Measurements from ENCODE around the gene ZSCAN26. TPM values are rescaled to one million over a fixed set of nuclear protein-coding genes. Genes with fewer than 3 reads are reported as not detected.

ZSCAN26 gene
- total and polyA plus RNA-seq, 2 donors from 2014 or later = 11.8 to 17.2 TPM

- FAIRE-seq (no peak), DNase-seq (no peak)
- H3K27me3 ChIP-seq (ENCODE audit: control insufficient read depth, insufficient read depth, low read length) = no peaks in the 10 kb centered on the region
- intact Hi-C loops (cut with DNase I) = no loop called here
- peak overlapping the region; percentile 75 to 92 for H3K27ac ChIP-seq (ENCODE audit: low read depth in 2 of 2, low read length in 2 of 2)
- peak overlapping the region; percentile 77 to 98 (median 82) for H3K4me3 ChIP-seq (ENCODE audit: low read length in 3 of 3)
- H3K4me1 ChIP-seq (ENCODE audit: control insufficient read depth in 2 of 3, insufficient read depth in 2 of 3, low read depth in 1 of 3, low read length in 3 of 3) = peaks cover 0 to 4% (median 3%) of the 10 kb centered on the region in 3 donors
- H3K36me3 ChIP-seq (ENCODE audit: control insufficient read depth in 2 of 3, insufficient read depth in 3 of 3, low read length in 3 of 3) = no peaks in the 10 kb centered on the region
- peak overlapping the region; percentile 62 to 85 (median 75) for H3K9ac ChIP-seq (ENCODE audit: low read length in 3 of 3)
- no peak for TF ChIP-seq CTCF (IDR thresholded peaks at IDR 0.05; ENCODE audit: borderline replicate concordance, extremely low read depth, insufficient read depth)
- no peaks in the 10 kb centered on the region for H3K9me3 ChIP-seq (ENCODE audit: control insufficient read depth in 2 of 3, insufficient read depth in 1 of 3, low read length in 3 of 3)
Measured at GRCh38 chr6:28266563-28266961, 381 bp upstream of the ZSCAN26 start.

- Histone ChIP-seq H3K4me3 (ENCODE audit: low read length in 3 of 3) (peak overlapping the region; percentile 77 to 98 (median 82)), H3K4me1 (ENCODE audit: control insufficient read depth in 2 of 3, insufficient read depth in 2 of 3, low read depth in 1 of 3, low read length in 3 of 3) (peaks cover 0 to 4% (median 3%) of the 10 kb centered on the region in 3 donors), H3K36me3 (ENCODE audit: control insufficient read depth in 2 of 3, insufficient read depth in 3 of 3, low read length in 3 of 3) (peaks cover 5 to 9% (median 6%) of the 10 kb centered on the region in 3 donors), H3K27ac (ENCODE audit: low read depth in 2 of 2, low read length in 2 of 2) (no peak overlapping the region), H3K27me3 (ENCODE audit: control insufficient read depth, insufficient read depth, low read length) (no peaks in the 10 kb centered on the region), H3K9ac (ENCODE audit: low read length in 3 of 3) (peak overlapping the region; percentile 62 to 85 (median 75)), H3K9me3 (ENCODE audit: control insufficient read depth in 2 of 3, insufficient read depth in 1 of 3, low read length in 3 of 3) (no peaks in the 10 kb centered on the region)
- intact Hi-C loops (cut with DNase I) = no loop called here
- FAIRE-seq = no peak
- no peak for TF ChIP-seq CTCF (IDR thresholded peaks at IDR 0.05; ENCODE audit: borderline replicate concordance, extremely low read depth, insufficient read depth)
- DNase-seq = no peak
Measured at GRCh38 chr6:28267695-28268059, 734 bp downstream of the ZSCAN26 start.

DNA sequence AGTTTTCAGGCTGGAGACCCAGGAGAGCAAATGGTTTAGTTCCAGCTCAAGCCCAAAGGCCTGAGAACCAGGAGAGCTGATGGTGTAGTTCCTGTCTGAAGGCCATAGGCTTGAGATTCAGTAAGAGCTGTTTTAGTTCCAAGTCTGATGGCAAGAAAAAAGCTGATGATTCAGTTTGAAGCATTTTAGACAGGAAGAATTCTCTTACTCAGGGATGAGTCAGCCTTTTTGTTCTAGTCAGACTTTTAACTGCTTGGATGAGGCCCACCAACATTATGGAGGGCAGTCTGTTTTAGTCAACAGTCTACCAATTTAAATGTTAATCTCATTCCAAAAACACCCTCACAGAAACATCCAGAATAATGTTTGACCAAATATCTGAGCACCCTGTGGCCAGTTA is 2.5 kb downstream of the ZSCAN26 start:
- Histone ChIP-seq H3K27me3 (ENCODE audit: control insufficient read depth, insufficient read depth, low read length) (no peaks in the 10 kb centered on the region), H3K27ac (ENCODE audit: low read depth in 2 of 2, low read length in 2 of 2) (no peak overlapping the region), H3K4me1 (ENCODE audit: control insufficient read depth in 2 of 3, insufficient read depth in 2 of 3, low read depth in 1 of 3, low read length in 3 of 3) (peaks cover 0 to 4% (median 3%) of the 10 kb centered on the region in 3 donors), H3K9me3 (ENCODE audit: control insufficient read depth in 2 of 3, insufficient read depth in 1 of 3, low read length in 3 of 3) (no peaks in the 10 kb centered on the region), H3K9ac (ENCODE audit: low read length in 3 of 3) (no peak overlapping the region), H3K4me3 (ENCODE audit: low read length in 3 of 3) (no peak overlapping the region), H3K36me3 (ENCODE audit: control insufficient read depth in 2 of 3, insufficient read depth in 3 of 3, low read length in 3 of 3) (peaks cover 8 to 16% (median 8%) of the 10 kb centered on the region in 3 donors)
- intact Hi-C loops (cut with DNase I) = no loop called here
- no peak for TF ChIP-seq CTCF (IDR thresholded peaks at IDR 0.05; ENCODE audit: borderline replicate concordance, extremely low read depth, insufficient read depth)
- DNase-seq (no peak), FAIRE-seq (no peak)

- DNase-seq (no peak), FAIRE-seq (no peak)
- H3K27ac ChIP-seq (ENCODE audit: low read depth in 2 of 2, low read length in 2 of 2) = no peak overlapping the region
- no peak overlapping the region for H3K4me3 ChIP-seq (ENCODE audit: low read length in 3 of 3)
- H3K9ac ChIP-seq (ENCODE audit: low read length in 3 of 3) = no peak overlapping the region
- H3K4me1 ChIP-seq (ENCODE audit: control insufficient read depth in 2 of 3, insufficient read depth in 2 of 3, low read depth in 1 of 3, low read length in 3 of 3) = no peaks in the 10 kb centered on the region
- H3K9me3 ChIP-seq (ENCODE audit: control insufficient read depth in 2 of 3, insufficient read depth in 1 of 3, low read length in 3 of 3) = no peaks in the 10 kb centered on the region
- no peaks in the 10 kb centered on the region for H3K27me3 ChIP-seq (ENCODE audit: control insufficient read depth, insufficient read depth, low read length)
- peaks cover 8 to 39% (median 19%) of the 10 kb centered on the region in 3 donors for H3K36me3 ChIP-seq (ENCODE audit: control insufficient read depth in 2 of 3, insufficient read depth in 3 of 3, low read length in 3 of 3)
- TF ChIP-seq CTCF (IDR thresholded peaks at IDR 0.05; ENCODE audit: borderline replicate concordance, extremely low read depth, insufficient read depth) = no peak
- intact Hi-C loops (cut with DNase I) = no loop called here
Measured at GRCh38 chr6:28274888-28275287, 7.9 kb downstream of the ZSCAN26 start.
